K562 (cell line): ENCODE measurements around the gene MACF1. TPM values are rescaled to one million over a fixed set of nuclear protein-coding genes. Genes with fewer than 3 reads are reported as not detected.

Source experiments
- ATAC-seq: fragments of 200-7000 bp; cut with Tn5 transposase; 3 replicates; pipeline ENCODE4 v1.9.1; 2020; ENCODE audit warnings: moderate library complexity
- BruUV-seq: library from RNA; stranded (reverse); fragments of 400-500 nt; replicated peaks from 2 replicates; lab custom pipeline; 2021; lab: Mats Ljungman, UMichigan
- CTCF ChIA-PET: fragments of 300-600 bp; formaldehyde crosslinking; extraction: SDS; loops from one replicate; lab custom pipeline; 2021; ENCODE audit warnings: low intra/inter-chr PET ratio; lab: Yijun Ruan, JAX
- POLR2A ChIA-PET: fragments of 300-600, 350-650 bp; sonication (Branson Sonifier 250); formaldehyde crosslinking; extraction: SDS; loops from one replicate; lab custom pipeline; 2021; ENCODE audit warnings: antibody characterized with exemption, inconsistent platforms; lab: Yijun Ruan, JAX
- DNase-seq, 4 experiments: peaks; one replicate each; pipeline versions ENCODE4 v3.0.0 to v3.0.0-alpha.2; 2011 to 2018; ENCODE audit warnings: low spot score in 3 of 4, mixed read lengths in 3 of 4; ENCODE audit errors: extremely low read depth in 1 of 4
- FAIRE-seq: peaks from 2 replicates; lab custom pipeline; 2011; peaks lifted over from hg19 to GRCh38; lab: Jason Lieb, UNC
- H2AFZ ChIP-seq: 2 replicates; pipeline ENCODE4 v1.6.0; 2011; ENCODE audit warnings: low read depth, low read length, control low read depth, inconsistent platforms
- H3K27ac ChIP-seq: fragments of 200-600 bp; 3 replicates; pipeline ENCODE4 v1.8.0; 2011; ENCODE audit warnings: low read depth, mild to moderate bottlenecking, control low read depth, inconsistent platforms, low read length, moderate library complexity, mixed read lengths; ENCODE audit errors: extremely low read depth
- H3K27me3 ChIP-seq, 2 experiments: fragments of 300-600 bp in 1 of 2; 2 replicates in 1 of 2; 3 replicates in 1 of 2; pipeline versions ENCODE4 v1.6.0 to v1.8.0; 2011; ENCODE audit warnings: inconsistent platforms in 2 of 2, low read length in 2 of 2, mild to moderate bottlenecking in 1 of 2, mixed read lengths in 1 of 2, moderate library complexity in 1 of 2; ENCODE audit not compliant: control insufficient read depth in 2 of 2, insufficient read depth in 2 of 2
- H3K36me3 ChIP-seq: fragments of 300-600 bp; 3 replicates; pipeline ENCODE4 v1.8.0; 2011; ENCODE audit warnings: mild to moderate bottlenecking, low read length, inconsistent platforms; ENCODE audit not compliant: control insufficient read depth, insufficient read depth
- H3K4me1 ChIP-seq, 2 experiments: fragments of 200-600 bp in 1 of 2; replicated peaks in 1 of 2; 2 replicates in 1 of 2; 3 replicates in 1 of 2; pipeline versions ENCODE4 v1.5.1 to v1.8.0; 2011; ENCODE audit warnings: inconsistent platforms in 2 of 2, low read length in 2 of 2, mild to moderate bottlenecking in 1 of 2, mixed read lengths in 1 of 2, moderate library complexity in 1 of 2; ENCODE audit not compliant: control insufficient read depth in 2 of 2, insufficient read depth in 2 of 2
- H3K4me2 ChIP-seq: 2 replicates; pipeline ENCODE4 v1.6.1; 2011; ENCODE audit warnings: low read length, control low read depth, inconsistent platforms, mixed read lengths; ENCODE audit not compliant: insufficient read depth
- H3K4me3 ChIP-seq: fragments of 200-600 bp; sonication (generic), shearing (Covaris generic); 2 replicates; pipeline ENCODE4 v1.5.1; 2016; ENCODE audit warnings: control low read depth, inconsistent platforms
- H3K79me2 ChIP-seq: fragments of 200-600 bp; 3 replicates; pipeline ENCODE4 v1.8.0; 2011; ENCODE audit warnings: low read length, inconsistent platforms; ENCODE audit not compliant: control insufficient read depth, insufficient read depth
- H3K9ac ChIP-seq, 2 experiments: 2 replicates each; pipeline versions ENCODE4 v1.6.0 to v1.6.1; 2011; ENCODE audit warnings: low read depth in 2 of 2, low read length in 2 of 2, control low read depth in 1 of 2, inconsistent platforms in 1 of 2, mild to moderate bottlenecking in 1 of 2, mixed read lengths in 1 of 2; ENCODE audit not compliant: insufficient read depth in 1 of 2
- H3K9me1 ChIP-seq: one replicate; pipeline ENCODE4 v1.6.0; 2011; ENCODE audit warnings: inconsistent platforms, mild to moderate bottlenecking, low read length, moderate library complexity; ENCODE audit not compliant: control insufficient read depth, insufficient read depth
- H3K9me3 ChIP-seq: replicated peaks from 2 replicates; pipeline ENCODE4 v1.5.1; 2011; ENCODE audit warnings: low read depth, low read length, inconsistent platforms; ENCODE audit not compliant: control insufficient read depth, insufficient read depth
- H4K20me1 ChIP-seq: replicated peaks from 2 replicates; pipeline ENCODE4 v1.6.1; 2011; ENCODE audit warnings: low read length, inconsistent platforms, mixed read lengths; ENCODE audit not compliant: control insufficient read depth, insufficient read depth
- BMI1 ChIP-seq: fragments of 150-350 bp; IDR thresholded peaks from 2 replicates; pipeline ENCODE4 v1.6.1; 2014; ENCODE audit warnings: low read length
- EWSR1 ChIP-seq: fragments of 450-650 bp; IDR thresholded peaks from 2 replicates; pipeline ENCODE4 v1.6.1; 2018; ENCODE audit warnings: borderline replicate concordance, mild to moderate bottlenecking, low read depth, moderate library complexity; ENCODE audit not compliant: partially characterized antibody
- MAZ ChIP-seq, 2 experiments: fragments of 450-650 bp in 1 of 2; sonication (generic) in 1 of 2; formaldehyde crosslinking; IDR thresholded peaks in 1 of 2; conservative IDR thresholded peaks in 1 of 2; 2 replicates each; pipeline versions ENCODE4 v1.4.0 to v1.5.0; 2020; ENCODE audit warnings: mild to moderate bottlenecking in 1 of 2, missing genetic modification reagents in 1 of 2
- MCM3 ChIP-seq: fragments of 450-650 bp; IDR thresholded peaks from 2 replicates; pipeline ENCODE4 v1.6.1; 2016
- PHTF2 ChIP-seq: fragments of 250-450 bp; sonication (Bioruptor Pico); IDR thresholded peaks from 2 replicates; pipeline ENCODE4 v1.5.0; 2021; ENCODE audit warnings: mild to moderate bottlenecking
- SAFB ChIP-seq: fragments of 200-400 bp; formaldehyde crosslinking; IDR thresholded peaks from 2 replicates; pipeline ENCODE4 v1.6.1; 2017; ENCODE audit warnings: low read depth, low read length, borderline replicate concordance
- SLC30A9 ChIP-seq: fragments of 250-450 bp; sonication (Bioruptor Pico); IDR thresholded peaks from 2 replicates; pipeline ENCODE4 v1.8.0; 2022; ENCODE audit warnings: mild to moderate bottlenecking, moderate library complexity
- ZNF778 ChIP-seq: fragments of 450-650 bp; formaldehyde crosslinking; IDR thresholded peaks from 2 replicates; pipeline ENCODE4 v1.4.0; 2020; ENCODE audit warnings: mild to moderate bottlenecking, moderate library complexity
- ZNF785 ChIP-seq: fragments of 250-450 bp; sonication (Bioruptor Pico); IDR thresholded peaks from 2 replicates; pipeline ENCODE4 v1.4.0; 2020; ENCODE audit warnings: mild to moderate bottlenecking
- ZSCAN29 ChIP-seq: fragments of 450-650 bp; IDR thresholded peaks from 2 replicates; pipeline ENCODE4 v1.6.1; 2017
- WGBS: fragments of 100-300 bp; shearing (Covaris generic); methylation state at CpG from one replicate; pipeline ENCODE4 v1.1.6; 2016; ENCODE audit warnings: low coverage, mixed read lengths; ENCODE audit not compliant: insufficient coverage; ENCODE audit errors: missing lambda C conversion rate; 5-methylcytosine and 5-hydroxymethylcytosine counted together
- in situ Hi-C: fragments of 300-500 bp; cut with MboI; formaldehyde crosslinking; loops from 4 replicates; pipeline ENCODE4 v1.15.0; 2018; ENCODE audit warnings: inconsistent platforms, mixed read lengths
- intact Hi-C: fragments of 100-400 bp; cut with micrococcal nuclease; formaldehyde crosslinking; loops from 2 replicates; pipeline ENCODE4 v1.14.2; 2022
- polyA plus RNA-seq, 8 experiments: library from polyadenylated mRNA; depleted of rRNA in 4 of 8; stranded (reverse) in 5 of 8; unstranded in 3 of 8; fragments of >200 nt; fragmentation: Nextera tagmentation in 2 of 8; fragmentation: Illumina TruSeq in 1 of 8; extraction: Ambion mirVana in 2 of 8; extraction: Trizol in 1 of 8; gene quantifications; 2 replicates each; pipeline versions ENCODE4 v1.2.1 to v1.2.3, GENCODE V29; 2011 to 2014; ENCODE audit warnings: inconsistent platforms in 1 of 8, missing spikeins in 1 of 8
- total RNA-seq, 7 experiments: library from RNA; depleted of rRNA in 6 of 7; stranded (reverse); fragments of >200 nt in 6 of 7; fragmentation: Illumina TruSeq in 2 of 7; extraction: Trizol in 2 of 7; gene quantifications; 2 replicates each; pipeline versions ENCODE4 v1.2.1 to v1.2.3, GENCODE V29; 2011 to 2021; ENCODE audit warnings: low replicate concordance in 1 of 7
- TF ChIP-seq, protein P1 (sequence below): fragments of 450-650 bp; IDR thresholded peaks from 2 replicates; pipeline ENCODE4 v1.6.1; 2016; ENCODE audit warnings: low read depth, mild to moderate bottlenecking, moderate library complexity
- TF ChIP-seq, protein P2 (sequence below): fragments of 450-650 bp; formaldehyde crosslinking; IDR thresholded peaks from 2 replicates; pipeline ENCODE4 v1.4.0; 2020; ENCODE audit warnings: mild to moderate bottlenecking, mixed read lengths
- TF ChIP-seq, protein P3 (sequence below): sonication (generic); formaldehyde crosslinking; IDR thresholded peaks from 2 replicates; pipeline ENCODE4 v1.8.0; 2022; ENCODE audit warnings: mild to moderate bottlenecking, missing genetic modification reagents
- TF ChIP-seq, protein P4 (sequence below): sonication (generic); formaldehyde crosslinking; IDR thresholded peaks from 2 replicates; pipeline ENCODE4 v1.8.1; 2023; ENCODE audit warnings: mild to moderate bottlenecking, missing genetic modification reagents
- TF ChIP-seq, protein P5 (sequence below): fragments of 250-450 bp; sonication (Bioruptor Pico); IDR thresholded peaks from 2 replicates; pipeline ENCODE4 v1.8.0; 2022; ENCODE audit warnings: inconsistent platforms

MACF1 gene
- total and polyA plus RNA-seq, 9 of the 15 experiments (the other 6 are each of a cell fraction or from before 2014, with no cell fraction given): 13.2 to 232 (median 112) TPM

DNA sequence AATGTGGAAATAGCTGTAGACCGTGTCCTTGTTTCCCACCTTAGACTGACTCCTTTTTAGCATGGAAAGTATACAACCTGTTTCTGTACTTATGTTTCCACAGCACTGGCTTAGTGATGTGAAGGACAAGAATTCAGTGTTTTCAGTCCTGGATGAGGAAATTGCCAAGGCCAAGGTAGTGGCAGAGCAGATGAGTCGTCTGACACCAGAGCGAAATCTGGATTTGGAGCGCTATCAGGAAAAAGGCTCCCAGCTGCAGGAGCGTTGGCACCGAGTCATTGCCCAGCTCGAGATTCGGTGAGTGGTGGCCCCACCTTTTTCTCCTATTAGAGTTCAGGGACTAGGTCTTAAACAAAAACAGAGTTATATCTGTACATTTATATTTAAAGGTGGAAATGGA is 112.6 kb downstream of the MACF1 start:
- H3K9ac ChIP-seq: no peak overlapping the region
- in situ Hi-C loops (no loop called here), intact Hi-C loops (no loop called here)
- no peak overlapping the region for H2AFZ ChIP-seq
- no peaks in the 10 kb centered on the region for H3K9me1 ChIP-seq
- ChIA-PET POLR2A (interaction anchor here (0.6 to 1.3 kb wide), 4 partner anchors 10 to 771 kb away, joined by 3 to 4 read pairs (median 4); no protein-coding TSS in a partner anchor), CTCF (no interaction called here)
- no peak for FAIRE-seq
- H3K4me1 ChIP-seq: no peaks in the 10 kb centered on the region
- peaks cover 85% of the 10 kb centered on the region for H3K36me3 ChIP-seq
- no peak overlapping the region for H3K27ac ChIP-seq
- H3K4me3 ChIP-seq: no peak overlapping the region
- 95% methylated on average over 8 of the region's 8 CpGs for WGBS
- H3K4me2 ChIP-seq: no peak overlapping the region
- H4K20me1 ChIP-seq: no peaks in the 10 kb centered on the region; the same call in 1 of the 2 replicates
- H3K9me3 ChIP-seq: no peaks in the 10 kb centered on the region
- H3K27me3 ChIP-seq: no peaks in the 10 kb centered on the region
- DNase-seq: no peak
- no peak for ATAC-seq
- H3K79me2 ChIP-seq: no peaks in the 10 kb centered on the region
- no TSS peak for BruUV-seq
- TF ChIP-seq, protein P1, sequence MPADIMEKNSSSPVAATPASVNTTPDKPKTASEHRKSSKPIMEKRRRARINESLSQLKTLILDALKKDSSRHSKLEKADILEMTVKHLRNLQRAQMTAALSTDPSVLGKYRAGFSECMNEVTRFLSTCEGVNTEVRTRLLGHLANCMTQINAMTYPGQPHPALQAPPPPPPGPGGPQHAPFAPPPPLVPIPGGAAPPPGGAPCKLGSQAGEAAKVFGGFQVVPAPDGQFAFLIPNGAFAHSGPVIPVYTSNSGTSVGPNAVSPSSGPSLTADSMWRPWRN: no peak
- TF ChIP-seq PHTF2 (CRISPR knock-in tag) (no peak), EWSR1 (no peak), SLC30A9 (no peak), MAZ (CRISPR knock-in tag; conservative IDR thresholded peaks at IDR 0.05 in 1 of 2, IDR thresholded peaks at IDR 0.05 in 1 of 2) (no peak), MCM3 (no peak), ZSCAN29 (no peak), SAFB (no peak), ZNF785 (CRISPR knock-in tag) (no peak), ZNF778 (no peak), BMI1 (no peak)
- TF ChIP-seq, protein P2, sequence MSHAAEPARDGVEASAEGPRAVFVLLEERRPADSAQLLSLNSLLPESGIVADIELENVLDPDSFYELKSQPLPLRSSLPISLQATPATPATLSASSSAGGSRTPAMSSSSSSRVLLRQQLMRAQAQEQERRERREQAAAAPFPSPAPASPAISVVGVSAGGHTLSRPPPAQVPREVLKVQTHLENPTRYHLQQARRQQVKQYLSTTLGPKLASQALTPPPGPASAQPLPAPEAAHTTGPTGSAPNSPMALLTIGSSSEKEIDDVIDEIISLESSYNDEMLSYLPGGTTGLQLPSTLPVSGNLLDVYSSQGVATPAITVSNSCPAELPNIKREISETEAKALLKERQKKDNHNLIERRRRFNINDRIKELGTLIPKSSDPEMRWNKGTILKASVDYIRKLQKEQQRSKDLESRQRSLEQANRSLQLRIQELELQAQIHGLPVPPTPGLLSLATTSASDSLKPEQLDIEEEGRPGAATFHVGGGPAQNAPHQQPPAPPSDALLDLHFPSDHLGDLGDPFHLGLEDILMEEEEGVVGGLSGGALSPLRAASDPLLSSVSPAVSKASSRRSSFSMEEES (CRISPR knock-in tag): no peak
- TF ChIP-seq, protein P3, sequence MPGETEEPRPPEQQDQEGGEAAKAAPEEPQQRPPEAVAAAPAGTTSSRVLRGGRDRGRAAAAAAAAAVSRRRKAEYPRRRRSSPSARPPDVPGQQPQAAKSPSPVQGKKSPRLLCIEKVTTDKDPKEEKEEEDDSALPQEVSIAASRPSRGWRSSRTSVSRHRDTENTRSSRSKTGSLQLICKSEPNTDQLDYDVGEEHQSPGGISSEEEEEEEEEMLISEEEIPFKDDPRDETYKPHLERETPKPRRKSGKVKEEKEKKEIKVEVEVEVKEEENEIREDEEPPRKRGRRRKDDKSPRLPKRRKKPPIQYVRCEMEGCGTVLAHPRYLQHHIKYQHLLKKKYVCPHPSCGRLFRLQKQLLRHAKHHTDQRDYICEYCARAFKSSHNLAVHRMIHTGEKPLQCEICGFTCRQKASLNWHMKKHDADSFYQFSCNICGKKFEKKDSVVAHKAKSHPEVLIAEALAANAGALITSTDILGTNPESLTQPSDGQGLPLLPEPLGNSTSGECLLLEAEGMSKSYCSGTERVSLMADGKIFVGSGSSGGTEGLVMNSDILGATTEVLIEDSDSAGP: no peak
- TF ChIP-seq, protein P4, sequence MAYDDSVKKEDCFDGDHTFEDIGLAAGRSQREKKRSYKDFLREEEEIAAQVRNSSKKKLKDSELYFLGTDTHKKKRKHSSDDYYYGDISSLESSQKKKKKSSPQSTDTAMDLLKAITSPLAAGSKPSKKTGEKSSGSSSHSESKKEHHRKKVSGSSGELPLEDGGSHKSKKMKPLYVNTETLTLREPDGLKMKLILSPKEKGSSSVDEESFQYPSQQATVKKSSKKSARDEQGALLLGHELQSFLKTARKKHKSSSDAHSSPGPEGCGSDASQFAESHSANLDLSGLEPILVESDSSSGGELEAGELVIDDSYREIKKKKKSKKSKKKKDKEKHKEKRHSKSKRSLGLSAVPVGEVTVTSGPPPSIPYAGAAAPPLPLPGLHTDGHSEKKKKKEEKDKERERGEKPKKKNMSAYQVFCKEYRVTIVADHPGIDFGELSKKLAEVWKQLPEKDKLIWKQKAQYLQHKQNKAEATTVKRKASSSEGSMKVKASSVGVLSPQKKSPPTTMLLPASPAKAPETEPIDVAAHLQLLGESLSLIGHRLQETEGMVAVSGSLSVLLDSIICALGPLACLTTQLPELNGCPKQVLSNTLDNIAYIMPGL (CRISPR knock-in tag): no peak
- TF ChIP-seq, protein P5, sequence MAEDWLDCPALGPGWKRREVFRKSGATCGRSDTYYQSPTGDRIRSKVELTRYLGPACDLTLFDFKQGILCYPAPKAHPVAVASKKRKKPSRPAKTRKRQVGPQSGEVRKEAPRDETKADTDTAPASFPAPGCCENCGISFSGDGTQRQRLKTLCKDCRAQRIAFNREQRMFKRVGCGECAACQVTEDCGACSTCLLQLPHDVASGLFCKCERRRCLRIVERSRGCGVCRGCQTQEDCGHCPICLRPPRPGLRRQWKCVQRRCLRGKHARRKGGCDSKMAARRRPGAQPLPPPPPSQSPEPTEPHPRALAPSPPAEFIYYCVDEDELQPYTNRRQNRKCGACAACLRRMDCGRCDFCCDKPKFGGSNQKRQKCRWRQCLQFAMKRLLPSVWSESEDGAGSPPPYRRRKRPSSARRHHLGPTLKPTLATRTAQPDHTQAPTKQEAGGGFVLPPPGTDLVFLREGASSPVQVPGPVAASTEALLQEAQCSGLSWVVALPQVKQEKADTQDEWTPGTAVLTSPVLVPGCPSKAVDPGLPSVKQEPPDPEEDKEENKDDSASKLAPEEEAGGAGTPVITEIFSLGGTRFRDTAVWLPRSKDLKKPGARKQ: no peak
